GM19023 (cell line): ENCODE measurements around the gene SPHK2.
"Not testable (repeated sequence)": the region's sequence is repeated elsewhere in the genome, so short reads cannot be mapped to it uniquely, and the experiment has no call there.

ENCODE experiments used
- ATAC-seq: cut with Tn5 transposase; IDR thresholded peaks from one replicate; pipeline ENCODE4 v1.9.1; 2021; ENCODE audit warnings: mild to moderate bottlenecking, moderate library complexity; ENCODE audit not compliant: unreplicated experiment

SPHK2 gene

DNA sequence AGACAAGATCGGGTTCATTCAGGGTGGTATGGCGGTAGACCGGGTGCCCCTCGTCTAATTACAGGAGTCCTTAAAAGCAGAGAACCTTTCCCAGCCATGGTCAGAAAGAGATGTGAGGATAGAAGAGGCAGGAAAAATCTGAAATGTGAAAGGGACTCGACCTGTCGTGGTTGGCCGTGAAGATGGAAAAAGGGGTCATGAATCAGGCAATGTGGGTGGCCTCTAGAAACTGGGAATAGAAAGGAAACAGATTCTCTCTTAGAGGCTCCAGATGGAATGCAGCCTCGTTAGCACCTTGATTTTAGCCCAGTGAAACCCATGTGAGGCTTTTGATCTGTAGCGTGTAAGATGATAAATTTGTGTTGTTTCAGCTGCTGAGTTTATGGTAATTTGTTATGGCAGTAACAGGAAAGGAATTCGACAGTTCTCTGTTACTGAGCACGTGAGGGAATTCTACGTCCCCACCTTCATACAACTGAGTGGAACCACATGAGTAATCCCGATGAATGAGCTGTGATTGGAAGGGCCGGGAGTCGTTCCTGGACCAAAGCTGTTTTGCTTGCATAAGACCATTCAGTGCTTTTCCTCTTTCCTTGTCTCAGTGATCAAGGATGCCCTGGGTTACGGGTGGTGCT is 37.7 kb downstream of the SPHK2 start:
- no peak for ATAC-seq

DNA sequence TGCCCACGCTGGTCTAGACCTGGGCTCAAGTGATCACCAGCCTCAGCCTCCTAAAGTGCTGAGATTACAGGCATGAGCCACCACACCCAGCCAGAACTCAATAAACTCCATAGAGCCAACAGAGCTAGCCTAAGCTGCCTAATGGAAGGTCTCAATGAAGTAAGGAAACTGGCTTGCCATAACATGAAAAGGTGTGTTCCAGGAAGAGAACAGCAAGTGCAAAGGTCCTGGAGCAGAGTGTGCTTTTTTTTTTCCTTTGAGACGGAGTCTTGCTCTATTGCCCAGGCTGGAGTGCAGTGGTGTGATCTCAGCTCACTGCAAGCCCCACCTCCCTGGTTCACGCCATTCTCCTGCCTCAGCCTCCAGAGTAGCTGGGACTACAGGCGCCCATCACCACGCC is 38.5 kb downstream of the SPHK2 start:
- ATAC-seq, result not testable (repeated sequence)

DNA sequence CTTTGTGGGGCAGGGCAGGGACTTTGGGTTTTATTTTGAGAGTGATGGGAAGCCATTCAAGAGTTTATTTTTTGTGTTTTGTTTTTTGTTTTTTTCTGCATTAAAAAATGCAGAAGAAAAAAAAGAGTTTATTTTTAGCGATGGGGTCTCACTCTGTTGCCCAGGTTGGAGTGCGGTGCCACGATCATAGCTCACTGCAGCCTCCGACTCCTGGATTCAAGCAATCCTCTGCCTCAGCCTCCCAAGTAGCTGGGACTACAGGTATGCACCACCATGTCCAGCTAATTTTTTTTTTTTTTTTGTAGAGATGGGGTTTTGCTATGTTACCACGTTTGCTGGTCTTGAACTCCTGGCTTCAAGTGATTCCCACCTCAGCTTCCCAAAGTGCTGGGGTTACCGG is 39.2 kb downstream of the SPHK2 start:
- no peak for ATAC-seq

DNA sequence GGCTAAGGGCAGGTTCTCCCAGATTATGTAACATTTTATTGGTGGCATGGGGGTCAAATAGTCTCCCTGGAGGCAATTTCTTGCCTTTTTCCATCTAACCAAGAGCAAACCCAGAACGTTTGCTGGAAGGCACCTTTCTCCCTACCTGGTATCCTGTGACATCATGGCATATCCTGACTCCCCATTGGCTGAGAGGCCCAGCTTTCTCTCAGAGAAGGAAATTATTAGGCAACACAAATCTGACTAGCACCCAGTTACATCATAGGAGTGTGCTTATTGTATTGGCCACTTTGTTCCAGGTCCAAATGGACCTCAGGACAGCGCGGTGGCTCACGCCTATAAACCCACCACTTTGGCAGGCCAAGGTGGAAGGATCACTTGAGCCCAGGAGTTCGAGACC is 40.5 kb downstream of the SPHK2 start:
- no peak for ATAC-seq

DNA sequence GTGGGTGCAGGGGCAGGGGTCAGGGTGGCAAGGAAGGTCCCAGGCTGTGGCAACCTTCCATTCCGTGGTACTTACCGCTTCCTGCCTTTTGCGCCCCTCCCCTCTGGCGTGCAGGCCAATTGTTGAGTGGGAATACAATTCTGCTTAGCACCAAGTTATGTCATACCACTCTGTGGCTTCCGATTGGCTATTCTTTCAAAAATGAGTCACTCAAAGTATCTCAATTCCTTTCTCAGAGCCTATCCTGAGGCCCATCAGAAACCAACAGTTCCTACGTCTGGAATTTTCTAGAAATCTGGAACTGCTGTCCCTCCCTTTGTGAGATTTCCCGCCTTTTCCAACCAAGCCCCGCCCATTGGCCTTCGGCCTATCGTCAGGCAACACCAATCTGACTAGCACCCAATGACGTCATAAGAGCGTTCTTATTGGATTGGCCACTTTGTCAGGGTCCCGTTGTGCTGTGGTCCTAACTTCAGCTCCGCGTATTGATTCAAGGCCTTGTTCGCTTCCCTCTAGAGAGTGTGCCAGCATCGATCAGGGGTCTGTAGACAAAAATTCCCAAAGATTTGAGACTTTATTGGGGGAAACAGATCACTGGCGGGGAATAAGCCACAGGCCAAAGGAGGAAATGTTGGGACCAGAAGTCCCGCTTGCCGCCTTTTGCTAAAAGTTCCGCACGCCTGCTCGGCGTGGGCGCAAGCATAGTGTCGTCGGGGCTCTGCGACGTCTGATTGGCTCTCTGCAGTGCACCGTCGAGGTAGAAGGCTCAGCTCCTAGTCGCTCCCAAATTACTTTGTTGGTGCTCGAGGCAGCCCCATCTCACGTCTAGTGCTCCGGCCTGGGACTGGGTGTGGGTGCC is 41.8 kb downstream of the SPHK2 start:
- ATAC-seq, result peak; percentile 80

DNA sequence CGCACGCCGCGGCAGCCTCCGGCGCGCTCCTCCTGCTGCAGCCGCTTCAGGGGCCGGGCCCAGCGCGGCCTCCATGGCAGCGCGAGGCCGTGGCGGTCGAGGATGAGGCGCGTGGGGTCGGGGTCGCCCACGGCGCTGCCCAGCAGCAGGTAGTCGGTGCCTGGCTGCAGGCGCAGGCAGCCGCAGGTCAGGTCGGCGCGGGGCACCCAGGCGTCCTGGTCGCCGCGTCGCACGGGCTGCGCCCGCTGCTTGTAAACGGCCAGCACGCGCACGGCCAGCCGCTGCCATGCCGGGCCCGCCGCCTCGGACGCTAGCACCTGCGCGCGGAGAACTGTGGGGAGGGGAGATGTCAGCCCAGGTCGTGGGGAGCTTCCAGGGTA is 42.4 kb downstream of the SPHK2 start:
- ATAC-seq, result no peak

DNA sequence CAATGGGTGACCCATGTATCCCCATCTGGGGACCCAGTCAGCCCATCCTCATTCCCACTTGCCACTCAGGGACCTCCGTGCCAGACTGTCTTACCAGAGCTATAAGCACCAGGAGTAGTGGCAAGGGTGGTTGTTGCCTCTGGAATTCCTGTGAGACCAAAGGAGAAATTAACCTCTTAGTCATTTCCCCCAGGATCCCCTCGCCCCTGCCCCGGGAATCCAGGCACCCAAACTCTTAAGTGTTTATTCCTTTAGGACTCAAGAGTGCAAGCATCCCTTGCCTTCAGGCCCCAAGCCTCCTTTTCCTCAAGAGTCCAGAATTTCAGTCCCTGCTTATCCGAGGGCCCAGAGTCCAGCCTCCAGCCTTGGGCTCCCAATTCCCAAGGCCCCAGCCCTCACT is 44.4 kb downstream of the SPHK2 start:
- no peak for ATAC-seq

DNA sequence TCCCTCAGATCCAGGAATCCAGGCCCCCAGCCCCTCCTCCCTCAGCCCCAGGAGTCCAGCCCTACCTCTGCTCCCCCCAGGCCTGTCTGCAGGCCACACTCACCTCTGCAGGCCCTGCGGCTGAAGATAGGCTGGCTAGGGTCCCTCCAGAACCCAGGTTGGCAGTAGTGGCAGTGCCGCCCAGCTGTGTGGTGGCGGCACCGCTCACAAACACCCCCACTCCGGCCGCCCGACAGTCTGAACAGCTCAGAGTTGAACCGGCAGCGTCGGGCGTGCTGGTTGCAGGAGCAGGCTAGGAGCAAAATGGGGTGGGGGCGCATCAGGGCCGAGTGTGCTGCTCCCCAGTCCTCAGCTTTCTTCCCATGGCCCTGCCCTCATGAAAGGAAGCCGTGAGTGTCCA is 45.2 kb downstream of the SPHK2 start:
- ATAC-seq, result no peak

DNA sequence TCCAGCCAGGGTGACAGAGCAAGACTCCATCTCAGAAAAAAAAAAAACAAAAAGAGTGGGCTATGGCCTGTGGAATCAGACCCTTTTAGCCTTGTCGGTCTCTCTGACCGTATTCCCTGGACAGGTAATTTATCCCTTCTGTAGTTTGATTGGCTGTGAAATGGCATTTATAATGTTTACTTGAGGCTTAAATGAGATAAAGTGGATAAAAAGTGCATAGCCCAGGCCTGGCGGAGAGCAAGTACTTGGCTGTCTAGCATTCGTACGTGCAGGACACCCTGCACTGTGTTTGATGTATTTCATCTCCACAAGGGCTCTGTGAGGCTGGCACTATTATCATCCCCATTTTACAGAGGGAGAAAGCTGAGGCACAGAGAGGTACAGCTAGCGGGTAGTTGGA is 46.5 kb downstream of the SPHK2 start:
- ATAC-seq, result no peak

DNA sequence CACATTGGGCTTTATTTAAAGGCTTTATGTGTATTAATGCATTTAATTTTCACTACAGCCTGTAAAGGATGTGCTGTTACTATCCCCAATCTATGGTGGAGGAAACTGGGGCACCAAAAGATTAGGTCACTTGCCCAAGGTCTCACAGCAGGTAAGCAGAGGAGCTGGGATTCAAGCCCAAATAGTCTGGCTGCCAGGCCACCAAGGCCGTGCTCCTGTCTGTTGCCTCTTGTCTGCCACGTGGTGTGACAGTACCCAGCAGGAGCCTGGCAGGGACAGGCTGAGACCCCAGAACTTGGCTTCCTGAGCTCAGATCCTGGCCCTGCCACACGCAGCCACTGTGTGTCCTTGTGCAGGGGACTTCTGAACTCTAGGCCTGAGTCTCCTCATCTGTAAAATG is 49.0 kb downstream of the SPHK2 start:
- no peak for ATAC-seq

DNA sequence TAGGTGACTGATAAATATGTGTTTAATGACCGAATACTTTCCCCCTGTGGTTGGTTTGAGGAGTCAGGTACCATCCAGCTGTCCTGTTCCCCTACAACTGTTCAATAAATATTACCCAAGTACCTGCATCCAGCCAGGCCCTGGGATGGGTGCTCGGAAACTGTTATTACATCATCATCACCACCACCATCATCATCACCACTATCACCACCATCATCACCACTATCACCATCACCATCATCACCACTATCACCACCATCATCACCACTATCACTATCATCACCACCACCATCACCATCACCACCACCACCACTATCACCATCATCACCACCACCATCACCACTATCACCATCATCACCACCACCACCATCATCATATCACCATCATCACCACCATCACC is 49.5 kb downstream of the SPHK2 start:
- ATAC-seq, result no peak

DNA sequence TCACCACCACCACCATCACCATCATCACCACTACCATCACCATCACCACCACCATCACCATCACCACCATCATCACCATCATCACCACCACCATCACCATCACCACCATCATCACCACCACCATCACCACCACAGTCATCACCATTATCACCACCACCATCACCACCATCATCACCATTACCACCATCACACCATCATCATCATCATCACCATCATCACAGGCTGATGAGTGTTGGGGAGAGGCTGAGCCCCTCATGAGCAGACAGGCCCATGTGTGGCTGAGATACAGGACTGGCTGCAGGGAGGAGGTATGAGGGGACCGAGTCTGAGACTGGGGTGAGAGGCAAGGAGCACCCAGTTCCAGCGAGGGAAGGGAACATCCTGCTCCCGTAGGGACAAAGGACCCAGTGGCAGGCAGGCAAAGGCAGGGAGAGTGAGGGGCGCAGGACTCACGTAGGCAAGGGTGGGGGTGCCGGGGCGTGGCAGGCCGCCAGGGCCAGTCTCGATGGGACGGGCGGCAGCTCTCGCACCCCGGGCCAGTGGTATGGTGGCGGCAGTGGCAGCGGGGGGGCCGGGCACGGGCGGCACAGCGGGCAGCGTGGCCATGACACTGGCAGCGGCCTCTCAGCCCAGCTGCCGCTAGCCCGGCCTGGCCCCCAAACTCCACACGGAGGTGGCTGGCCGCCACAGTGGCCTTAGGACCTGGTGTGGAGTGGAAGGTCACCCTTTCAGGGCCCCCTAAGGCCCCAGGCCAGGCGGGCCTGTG is 50.8 kb downstream of the SPHK2 start:
- no peak for ATAC-seq

DNA sequence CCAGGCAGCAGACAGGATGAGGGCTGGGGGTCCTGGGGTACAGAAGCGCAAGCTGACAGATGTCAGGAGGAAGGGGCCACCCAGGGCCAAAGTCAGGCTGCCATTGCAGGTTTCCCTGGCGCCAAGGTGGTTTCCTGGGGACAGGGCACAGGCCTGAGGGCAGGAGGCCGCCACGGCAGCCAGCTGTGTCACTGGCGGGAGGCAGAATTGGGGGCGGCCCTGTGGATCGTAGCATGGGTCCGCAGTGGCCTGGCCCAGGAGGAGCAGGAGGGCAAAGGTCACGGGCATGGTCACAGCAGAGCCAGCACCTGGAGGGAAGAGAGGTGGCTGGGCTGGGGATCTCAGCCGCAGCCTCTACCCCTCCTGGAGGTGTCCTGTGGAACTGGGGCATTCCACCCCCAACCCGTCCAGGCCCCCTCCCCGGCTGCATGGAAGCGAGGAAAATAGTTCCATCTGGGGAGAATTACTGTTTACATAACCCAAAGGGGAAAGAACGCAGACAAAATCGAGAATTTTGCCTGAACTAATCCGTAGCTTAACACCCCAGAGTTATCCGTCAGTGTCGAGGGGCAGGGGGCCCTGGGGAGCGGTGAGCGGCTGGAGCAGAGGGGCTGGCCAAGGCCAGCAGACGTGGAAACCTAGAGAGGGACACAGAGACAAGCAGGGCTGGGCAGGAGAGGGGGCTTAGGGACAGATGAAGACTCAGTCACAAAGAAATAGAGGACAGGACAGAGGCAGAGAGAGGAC is 51.6 kb downstream of the SPHK2 start:
- ATAC-seq, result no peak

DNA sequence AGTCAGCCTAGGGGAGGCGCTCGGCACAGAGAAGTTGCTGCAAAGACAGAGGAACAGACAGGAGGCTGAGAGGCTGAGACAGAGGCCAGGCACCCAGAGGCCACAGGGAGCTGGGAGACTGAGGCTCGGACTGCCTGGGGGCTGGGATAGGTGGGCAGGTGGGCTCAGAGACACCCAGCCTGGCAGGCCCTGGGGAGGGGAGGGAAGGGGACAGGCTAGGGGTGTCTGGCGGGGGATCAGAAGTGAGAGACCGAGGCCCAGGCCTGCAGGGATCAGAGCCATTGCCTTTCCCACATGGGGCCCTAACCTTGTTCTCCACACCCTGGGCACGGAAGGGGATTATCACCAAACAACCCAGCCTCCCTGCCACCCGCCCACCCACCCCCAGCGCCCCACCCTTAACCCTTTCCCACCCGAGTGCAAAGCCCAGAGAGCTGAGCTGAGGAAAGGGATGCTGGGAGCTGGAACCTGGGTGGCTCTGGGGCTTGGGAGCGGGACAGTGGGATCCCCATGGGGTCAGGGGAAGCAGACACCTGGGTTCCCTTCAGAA is 52.2 kb downstream of the SPHK2 start:
- no peak for ATAC-seq

DNA sequence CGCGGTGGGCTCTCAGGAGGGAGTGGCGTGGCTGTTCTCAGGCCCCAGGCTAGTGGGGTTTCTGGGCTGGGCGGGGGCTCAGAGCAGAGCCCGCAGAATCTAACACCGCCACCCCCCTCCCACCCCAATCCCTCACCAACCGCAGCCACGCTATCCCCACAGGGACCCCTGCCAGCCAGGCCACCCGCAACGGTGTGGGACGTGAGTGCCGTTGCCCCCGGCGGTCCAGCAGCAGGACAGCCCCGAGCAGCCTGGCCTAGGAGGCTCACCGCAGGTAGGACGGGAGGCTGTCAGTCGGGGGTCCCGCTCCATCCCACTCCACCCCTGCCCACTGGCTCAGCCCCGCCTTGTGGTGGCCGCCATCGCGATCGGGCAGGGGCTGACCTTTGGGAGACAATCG is 53.7 kb downstream of the SPHK2 start, which contains the start of gene NTN5:
NTN5 (minus strand) TSS at position 24 of the 400 bp plus-strand sequence. CDS start 2,031 bp downstream, outside the sequence.
- no peak for ATAC-seq

DNA sequence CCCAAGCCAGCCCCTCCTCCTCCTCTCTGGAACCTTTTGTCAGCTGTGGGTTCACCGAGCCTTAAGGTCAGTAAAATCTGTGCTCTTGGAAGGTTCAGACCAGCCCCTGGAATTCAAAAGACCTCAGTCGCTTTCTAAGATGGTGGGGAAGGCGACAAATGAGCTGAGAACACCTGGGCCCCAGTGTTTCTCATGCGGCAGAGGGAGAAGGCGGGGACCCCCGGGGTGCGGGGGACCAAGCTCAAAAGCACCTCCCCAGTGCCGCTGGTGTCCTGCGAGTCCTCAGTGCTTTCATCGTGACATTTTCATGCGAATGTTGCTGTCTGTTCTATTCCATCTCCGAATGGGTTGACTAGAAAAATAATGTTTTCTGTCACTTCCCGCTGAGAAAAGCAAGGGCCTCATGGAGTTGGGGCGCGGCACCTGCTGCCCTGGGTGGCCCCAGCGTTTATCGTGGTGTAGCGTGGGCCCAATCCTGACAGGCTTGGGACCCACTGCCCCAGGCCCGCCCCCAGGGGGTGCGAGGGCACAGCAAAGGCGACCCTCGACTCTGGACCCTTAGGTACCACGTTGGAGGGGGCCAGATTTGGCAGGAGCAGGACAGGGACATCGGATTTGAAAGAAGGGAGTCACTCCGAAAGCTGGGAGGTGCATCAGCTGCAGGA is 54.3 kb downstream of the SPHK2 start:
- no peak for ATAC-seq

DNA sequence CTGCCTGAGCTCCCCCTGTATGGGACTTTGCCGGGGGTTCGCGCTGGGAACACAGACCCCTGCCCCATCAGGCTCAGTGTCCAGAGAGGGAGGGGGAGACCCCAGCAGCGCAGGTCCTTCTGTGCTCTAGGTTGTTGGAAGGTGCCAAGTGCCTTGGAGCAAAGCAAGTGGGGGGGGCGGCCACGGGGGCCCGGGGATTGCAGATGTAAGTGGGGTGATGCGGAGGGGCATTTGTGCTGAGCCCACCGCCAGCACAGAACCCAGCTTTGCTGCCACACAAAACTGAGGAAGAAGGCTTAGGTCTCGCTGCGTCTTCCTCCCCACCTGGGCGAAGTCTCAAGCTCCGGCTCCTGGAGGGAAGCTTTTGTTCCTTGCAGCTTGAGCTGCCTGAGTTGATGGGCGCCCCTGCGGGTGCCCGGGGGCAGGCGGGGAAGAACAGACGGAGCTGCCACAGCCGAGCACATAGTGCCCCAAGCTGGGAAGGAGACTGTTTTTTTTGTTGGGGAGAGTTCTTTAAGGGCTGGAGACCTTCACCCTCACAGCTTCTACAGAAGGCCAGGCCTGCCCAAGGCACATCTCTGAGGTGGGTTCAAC is 55.0 kb downstream of the SPHK2 start:
- no peak for ATAC-seq

DNA sequence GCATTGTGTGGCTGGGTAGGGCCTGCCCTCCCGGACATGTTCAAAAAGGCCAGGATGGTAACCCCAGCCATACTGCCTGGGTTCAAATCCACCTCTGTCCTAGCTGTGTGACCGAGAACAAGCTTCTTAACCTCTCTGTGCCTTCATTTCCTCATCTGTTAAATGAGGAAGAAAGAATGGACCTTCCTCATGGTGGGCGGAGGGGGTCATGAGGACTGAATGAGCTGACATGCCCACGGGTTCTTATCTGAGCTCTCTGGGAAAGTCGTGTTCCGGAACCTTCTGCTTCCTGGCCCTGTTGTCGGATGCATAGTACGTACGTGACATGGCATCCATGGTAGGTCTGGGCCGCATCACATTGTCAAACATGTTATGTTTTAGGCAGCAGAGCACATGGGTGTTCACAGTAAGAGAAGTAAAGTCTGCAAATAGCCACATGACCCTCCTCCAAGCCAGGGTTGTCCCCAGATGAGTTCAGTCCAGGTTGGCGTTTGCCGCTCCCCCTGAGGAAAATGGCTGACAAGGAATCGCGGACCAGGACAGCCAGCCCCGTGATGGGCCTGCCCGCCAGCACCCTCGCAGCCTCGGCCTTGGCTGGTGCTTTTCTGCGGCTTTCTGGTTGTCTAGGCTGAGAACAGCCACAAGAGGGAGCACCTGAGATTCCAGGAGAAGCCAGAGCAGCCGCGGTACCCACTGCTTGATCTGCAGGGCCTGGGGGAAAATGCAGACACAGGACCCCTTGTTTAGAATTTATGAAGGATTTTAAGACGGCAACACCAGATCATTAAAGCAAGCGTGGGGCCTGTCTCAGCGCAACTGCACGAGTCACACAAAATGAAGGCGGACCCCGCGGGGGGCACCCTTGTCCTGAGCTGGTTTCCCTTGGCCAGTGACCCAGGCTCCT is 55.9 kb downstream of the SPHK2 start:
- no peak for ATAC-seq

DNA sequence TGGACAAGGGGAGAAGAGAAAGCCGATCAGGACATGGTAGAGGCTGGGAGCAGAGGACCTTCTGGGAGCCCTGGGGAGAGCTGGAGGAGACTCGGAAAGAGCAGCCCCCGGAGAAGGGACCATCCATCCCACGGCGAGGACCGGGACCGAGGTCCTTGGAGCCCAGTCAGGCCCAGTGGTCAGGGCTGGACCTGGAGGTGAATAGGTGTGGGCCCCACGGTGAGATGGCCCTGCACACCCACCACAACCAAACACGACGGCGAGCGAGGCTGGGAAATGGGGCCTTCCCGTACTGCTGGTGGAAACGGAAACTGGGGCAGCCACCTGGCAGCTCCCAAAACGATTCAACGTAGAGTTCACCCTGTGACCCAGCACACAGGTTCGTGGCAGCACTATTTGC is 57.2 kb downstream of the SPHK2 start:
- no peak for ATAC-seq
